Endodermal cell (in vitro differentiated cells): ENCODE results near the gene JUNB. TPM values are rescaled to one million over a fixed set of nuclear protein-coding genes. Genes with fewer than 3 reads are reported as not detected.
A peak's percentile ranks its signal among the peaks of the same experiment; 100 is the strongest.

Experiments used
- DNase-seq: peaks from one replicate; pipeline ENCODE4 v3.0.0-alpha.2; 2017
- H3K27ac ChIP-seq: 2 replicates; pipeline ENCODE4 v1.5.1; 2013; ENCODE audit warnings: mild to moderate bottlenecking, low read depth, low read length, moderate library complexity
- H3K27me3 ChIP-seq: 2 replicates; pipeline ENCODE4 v1.6.1; 2013; ENCODE audit warnings: mild to moderate bottlenecking, low read length, moderate library complexity; ENCODE audit not compliant: insufficient read depth, control insufficient read depth, poor library complexity, severe bottlenecking
- H3K36me3 ChIP-seq: 2 replicates; pipeline ENCODE4 v1.7.0; 2013; ENCODE audit warnings: mild to moderate bottlenecking, low read length, moderate library complexity; ENCODE audit not compliant: control insufficient read depth, insufficient read depth
- H3K4me1 ChIP-seq: one replicate; pipeline ENCODE4 v1.7.0; 2013; ENCODE audit warnings: low read length; ENCODE audit not compliant: control insufficient read depth, insufficient read depth
- H3K4me3 ChIP-seq: 2 replicates; pipeline ENCODE4 v1.5.1; 2013; ENCODE audit warnings: mild to moderate bottlenecking, low read length, moderate library complexity
- H3K9ac ChIP-seq: 2 replicates; pipeline ENCODE4 v1.6.1; 2013; ENCODE audit warnings: mild to moderate bottlenecking, low read length, moderate library complexity; ENCODE audit not compliant: poor library complexity, severe bottlenecking; ENCODE audit errors: extremely low read depth
- H3K9me3 ChIP-seq: 2 replicates; pipeline ENCODE4 v1.6.1; 2013; ENCODE audit warnings: mild to moderate bottlenecking, low read length, moderate library complexity; ENCODE audit not compliant: control insufficient read depth
- H3K27ac Mint-ChIP-seq: 2 replicates; pipeline ENCODE4 v1.8.0; 2020; ENCODE audit warnings: mixed read lengths
- H3K27me3 Mint-ChIP-seq: 2 replicates; pipeline ENCODE4 v1.8.0; 2021; ENCODE audit warnings: mild to moderate bottlenecking, mixed read lengths; ENCODE audit not compliant: insufficient read depth
- H3K36me3 Mint-ChIP-seq: 2 replicates; pipeline ENCODE4 v1.8.0; 2020; ENCODE audit warnings: low read depth, mixed read lengths
- H3K4me1 Mint-ChIP-seq: 2 replicates; pipeline ENCODE4 v1.8.0; 2020; ENCODE audit warnings: mixed read lengths
- H3K4me3 Mint-ChIP-seq: 2 replicates; pipeline ENCODE4 v1.8.0; 2020; ENCODE audit warnings: mild to moderate bottlenecking, moderate library complexity, mixed read lengths
- H3K9me3 Mint-ChIP-seq: 2 replicates; pipeline ENCODE4 v1.8.0; 2020; ENCODE audit warnings: mild to moderate bottlenecking, mixed read lengths
- CTCF ChIP-seq: fragments of 200-600 bp; sonication (generic); conservative IDR thresholded peaks from 2 replicates; pipeline ENCODE4 v1.5.0; 2021; ENCODE audit warnings: antibody characterized with exemption, mild to moderate bottlenecking
- WGBS, 2 experiments: methylation state at CpG; one replicate each; pipeline versions ENCODE4 v1.1.5 to v1.1.7; 2013; ENCODE audit warnings: missing lambda C conversion rate in 2 of 2, mixed read lengths in 1 of 2; ENCODE audit not compliant: insufficient coverage in 1 of 2, insufficient read length in 1 of 2; 5-methylcytosine and 5-hydroxymethylcytosine counted together
- total RNA-seq, 2 donors: library from RNA; stranded (reverse); fragmentation: NEBNext Ultra II Directional in 1 of 2; extraction: Animal tissue kit (Norgen Biotek cat#: 25700) in 1 of 2; gene quantifications; 2 replicates in 1 of 2; 3 replicates in 1 of 2; pipeline ENCODE4 v1.2.1, GENCODE V29; 2021

Gene JUNB
- total RNA-seq, 2 donors from 2014 or later, result 6.7 to 7.2 TPM

- TF ChIP-seq CTCF, result peak; percentile 21
- H3K4me3 ChIP-seq, result peak within 1 kb of the TSS; percentile 91
- H3K9me3 Mint-ChIP-seq, result no peaks in the 10 kb centered on the region
- H3K27ac Mint-ChIP-seq, result peak within 1 kb of the TSS; percentile 88
- peaks cover 17% of the 10 kb centered on the region for H3K36me3 Mint-ChIP-seq
- H3K27me3 ChIP-seq, result no peaks in the 10 kb centered on the region
- peaks cover 22% of the 10 kb centered on the region for H3K36me3 ChIP-seq
- peak within 1 kb of the TSS; percentile 89 for H3K4me3 Mint-ChIP-seq
- H3K4me1 ChIP-seq, result peaks cover 3% of the 10 kb centered on the region
- peaks cover 6% of the 10 kb centered on the region for H3K27me3 Mint-ChIP-seq
- peak; percentile 90 for DNase-seq
- no peaks in the 10 kb centered on the region for H3K9me3 ChIP-seq
- 0 to 2% methylated on average over 17 to 78 of the region's 78 CpGs for WGBS, 2 experiments
- peaks cover 18% of the 10 kb centered on the region for H3K4me1 Mint-ChIP-seq
- H3K9ac ChIP-seq, result peak within 1 kb of the TSS; percentile 86
- H3K27ac ChIP-seq, result peak within 1 kb of the TSS; percentile 14
Observed at GRCh38 chr19:12801466-12802266, 10.4 kb downstream of the JUNB start, which contains the start of the genes PRDX2 and THSD8. Gene PRDX2 (minus strand): TSS chr19:12801800. CDS start chr19:12801261, 539 bp downstream. Gene THSD8 (plus strand): TSS chr19:12802069. CDS start chr19:12802072, 3 bp downstream.

GRCh38 chr19:12802267-12803106 lies 11.2 kb downstream of the JUNB start:
- no peaks in the 10 kb centered on the region for H3K27me3 ChIP-seq
- no peak for TF ChIP-seq CTCF
- H3K9ac ChIP-seq, result no peak overlapping the region
- H3K4me3 Mint-ChIP-seq, result peak overlapping the region; percentile 89
- no peaks in the 10 kb centered on the region for H3K9me3 ChIP-seq
- WGBS, 2 experiments, result 42 to 59% methylated on average over 15 to 22 of the region's 22 CpGs
- H3K4me1 ChIP-seq, result peaks cover 6% of the 10 kb centered on the region
- no peak overlapping the region for H3K27ac ChIP-seq
- peaks cover 22% of the 10 kb centered on the region for H3K36me3 ChIP-seq
- peak overlapping the region; percentile 91 for H3K4me3 ChIP-seq
- H3K36me3 Mint-ChIP-seq, result peaks cover 15% of the 10 kb centered on the region
- no peaks in the 10 kb centered on the region for H3K9me3 Mint-ChIP-seq
- H3K4me1 Mint-ChIP-seq, result peaks cover 19% of the 10 kb centered on the region
- H3K27ac Mint-ChIP-seq, result no peak overlapping the region
- peaks cover 6% of the 10 kb centered on the region for H3K27me3 Mint-ChIP-seq
- no peak for DNase-seq

GRCh38 chr19:12804051-12804450 lies 12.8 kb downstream of the JUNB start:
- no peak for DNase-seq
- H3K4me3 Mint-ChIP-seq, result no peak overlapping the region
- TF ChIP-seq CTCF, result no peak
- no peaks in the 10 kb centered on the region for H3K9me3 ChIP-seq
- H3K4me3 ChIP-seq, result no peak overlapping the region
- no peaks in the 10 kb centered on the region for H3K27me3 ChIP-seq
- peaks cover 17% of the 10 kb centered on the region for H3K36me3 Mint-ChIP-seq
- H3K9ac ChIP-seq, result no peak overlapping the region
- peaks cover 6% of the 10 kb centered on the region for H3K27me3 Mint-ChIP-seq
- H3K4me1 ChIP-seq, result peaks cover 6% of the 10 kb centered on the region
- H3K4me1 Mint-ChIP-seq, result peaks cover 19% of the 10 kb centered on the region
- 94 to 95% methylated on average over 19 to 26 of the region's 26 CpGs for WGBS, 2 experiments
- H3K27ac Mint-ChIP-seq, result no peak overlapping the region
- no peak overlapping the region for H3K27ac ChIP-seq
- H3K9me3 Mint-ChIP-seq, result no peaks in the 10 kb centered on the region
- H3K36me3 ChIP-seq, result peaks cover 22% of the 10 kb centered on the region
